Renal cortex interstitium (tissue), 11 donors: Measurements from ENCODE around the gene TPM4. TPM values are rescaled to one million over a fixed set of nuclear protein-coding genes. Genes with fewer than 3 reads are reported as not detected.
A peak's percentile ranks its signal among the peaks of the same experiment; 100 is the strongest.

Experiments
- DNase-seq, 11 donors: peaks; one replicate each; pipeline ENCODE4 v3.0.0-alpha.2; 2013; ENCODE audit warnings: low read depth in 9 of 11, low spot score in 4 of 11; ENCODE audit errors: extremely low read depth in 1 of 11
- polyA plus RNA-seq, 3 donors: library from polyadenylated mRNA; unstranded; fragments of 120-200 nt; gene quantifications; one replicate each; pipeline ENCODE4 v1.2.1, GENCODE V29; 2013; ENCODE audit not compliant: insufficient read length in 3 of 3

The TPM4 gene
- polyA plus RNA-seq, 3 donors = 525 to 623 (median 557) TPM

- no peak for DNase-seq
Observed at GRCh38 chr19:16136185-16136999, 60.1 kb downstream of the TPM4 start.

- no peak for DNase-seq
Observed at GRCh38 chr19:16139752-16140151, 63.5 kb downstream of the TPM4 start.

- no peak for DNase-seq
Observed at GRCh38 chr19:16141043-16141442, 64.7 kb downstream of the TPM4 start.

GRCh38 chr19:16142032-16142580 lies 65.8 kb downstream of the TPM4 start:
- DNase-seq = no peak

- peak in 1 of 11 donors; percentile 11 for DNase-seq
Observed at GRCh38 chr19:16143399-16144215, 67.3 kb downstream of the TPM4 start, which contains the start of gene HSH2D. Gene HSH2D (plus strand): TSS chr19:16143685. CDS start chr19:16148751, 5,066 bp downstream.

- DNase-seq = no peak
Observed at GRCh38 chr19:16144216-16144581, 67.9 kb downstream of the TPM4 start.

GRCh38 chr19:16146112-16146511 lies 69.8 kb downstream of the TPM4 start:
- no peak for DNase-seq

GRCh38 chr19:16148443-16149229 lies 72.3 kb downstream of the TPM4 start:
- no peak for DNase-seq

Other genes with a start within 250 kb of the TPM4 start
- gene CYP4F2, start 178.4 kb upstream of the TPM4 start, polyA plus RNA-seq = under 1 TPM in 2 of 3 donors, not detected in 1; 0.39 to 0.53 TPM
- gene CYP4F11, start 142.0 kb upstream of the TPM4 start, polyA plus RNA-seq = under 1 TPM; 0.17 to 0.86 (median 0.34) TPM
- not detected for gene OR10H4, start 127.5 kb upstream of the TPM4 start, polyA plus RNA-seq
- 10 to 100 TPM; 70.7 to 96.3 (median 95.6) TPM for gene RAB8A, start 35.4 kb downstream of the TPM4 start, polyA plus RNA-seq
- gene HSH2D, start 67.2 kb downstream of the TPM4 start, polyA plus RNA-seq = 1 to 10 TPM in 1 of 3 donors, under 1 TPM in 2; 0.30 to 1.3 (median 0.51) TPM
- not detected for gene CIB3, start 97.0 kb downstream of the TPM4 start, polyA plus RNA-seq
- 100 to 1,000 TPM; 102 to 130 (median 127) TPM for gene FAM32A, start 108.9 kb downstream of the TPM4 start, polyA plus RNA-seq
- 10 to 100 TPM; 54.3 to 70.2 (median 67.7) TPM for gene AP1M1, start 121.4 kb downstream of the TPM4 start, polyA plus RNA-seq
- gene KLF2, start 248.3 kb downstream of the TPM4 start, polyA plus RNA-seq = 10 to 100 TPM; 21.7 to 37.8 (median 25.6) TPM